Measurements from ENCODE around the gene TBX3. TPM values are rescaled to one million over a fixed set of nuclear protein-coding genes. Genes with fewer than 3 reads are reported as not detected.

TBX3 gene
- total RNA-seq, 2 donors from 2014 or later = 4.2 to 7.6 TPM

GRCh38 chr12:114704096-114704495, 20.1 kb upstream of the TBX3 start:
- no peak overlapping the region for H3K4me3 ChIP-seq
- H3K27me3 ChIP-seq = peaks cover 0 to 22% of the 10 kb centered on the region in 2 donors
- 59 to 68% methylated on average over 3 of the region's 3 CpGs for WGBS, 2 donors
- DNase-seq = no peak
- TF ChIP-seq CTCF (IDR thresholded peaks at IDR 0.05) (no peak), POLR2A (IDR thresholded peaks at IDR 0.05) (no peak)
- no peak overlapping the region for H3K27ac ChIP-seq
- H3K4me1 ChIP-seq = no peaks in the 10 kb centered on the region
- no peak for ATAC-seq
- no peaks in the 10 kb centered on the region for H3K36me3 ChIP-seq (replicated peaks in 1 of 2; ENCODE audit: insufficient read depth in 1 of 2, low read depth in 2 of 2)
- intact Hi-C loops (cut with DNase I) = no loop called here
- no peaks in the 10 kb centered on the region for H3K9me3 ChIP-seq

GRCh38 chr12:114703060-114703493, 19.1 kb upstream of the TBX3 start:
- H3K27ac ChIP-seq = no peak overlapping the region
- intact Hi-C loops (cut with DNase I) = no loop called here
- no peaks in the 10 kb centered on the region for H3K4me1 ChIP-seq
- ATAC-seq (no peak), DNase-seq (no peak)
- H3K27me3 ChIP-seq = peaks cover 0 to 31% of the 10 kb centered on the region in 2 donors
- 1 to 3% methylated on average over 6 of the region's 6 CpGs for WGBS, 2 donors
- no peaks in the 10 kb centered on the region for H3K9me3 ChIP-seq
- H3K36me3 ChIP-seq (replicated peaks in 1 of 2; ENCODE audit: insufficient read depth in 1 of 2, low read depth in 2 of 2) = no peaks in the 10 kb centered on the region
- H3K4me3 ChIP-seq = no peak overlapping the region
- TF ChIP-seq POLR2A (IDR thresholded peaks at IDR 0.05) (no peak), CTCF (IDR thresholded peaks at IDR 0.05) (no peak)

- WGBS, 2 donors = 2 to 5% methylated on average over 10 of the region's 10 CpGs
- DNase-seq (no peak), ATAC-seq (no peak)
- no peak overlapping the region for H3K4me3 ChIP-seq
- no peaks in the 10 kb centered on the region for H3K36me3 ChIP-seq (replicated peaks in 1 of 2; ENCODE audit: insufficient read depth in 1 of 2, low read depth in 2 of 2)
- intact Hi-C loops (cut with DNase I) = no loop called here
- H3K27ac ChIP-seq = no peak overlapping the region
- H3K27me3 ChIP-seq = peaks cover 0 to 32% of the 10 kb centered on the region in 2 donors
- no peaks in the 10 kb centered on the region for H3K9me3 ChIP-seq
- TF ChIP-seq CTCF (IDR thresholded peaks at IDR 0.05) (no peak), POLR2A (IDR thresholded peaks at IDR 0.05) (no peak)
- H3K4me1 ChIP-seq = no peaks in the 10 kb centered on the region
Observed at GRCh38 chr12:114702462-114702861, 18.5 kb upstream of the TBX3 start.

- no peaks in the 10 kb centered on the region for H3K36me3 ChIP-seq (replicated peaks in 1 of 2; ENCODE audit: insufficient read depth in 1 of 2, low read depth in 2 of 2)
- WGBS, 2 donors = 10 to 14% methylated on average over 1 of the region's 1 CpG
- intact Hi-C loops (cut with DNase I) = no loop called here
- H3K4me3 ChIP-seq = no peak overlapping the region
- no peaks in the 10 kb centered on the region for H3K9me3 ChIP-seq
- H3K27ac ChIP-seq = no peak overlapping the region
- H3K27me3 ChIP-seq = peaks cover 0 to 38% of the 10 kb centered on the region in 2 donors
- ATAC-seq (no peak), DNase-seq (no peak)
- TF ChIP-seq CTCF (IDR thresholded peaks at IDR 0.05) (no peak), POLR2A (IDR thresholded peaks at IDR 0.05) (no peak)
- no peaks in the 10 kb centered on the region for H3K4me1 ChIP-seq
Observed at GRCh38 chr12:114701553-114701952, 17.6 kb upstream of the TBX3 start.

GRCh38 chr12:114701104-114701414, 17.1 kb upstream of the TBX3 start:
- DNase-seq (no peak), ATAC-seq (no peak)
- Histone ChIP-seq H3K27me3 (peaks cover 0 to 43% of the 10 kb centered on the region in 2 donors), H3K36me3 (replicated peaks in 1 of 2; ENCODE audit: insufficient read depth in 1 of 2, low read depth in 2 of 2) (no peaks in the 10 kb centered on the region), H3K4me3 (no peak overlapping the region), H3K4me1 (no peaks in the 10 kb centered on the region), H3K27ac (no peak overlapping the region), H3K9me3 (no peaks in the 10 kb centered on the region)
- TF ChIP-seq POLR2A (IDR thresholded peaks at IDR 0.05) (no peak), CTCF (IDR thresholded peaks at IDR 0.05) (no peak)
- intact Hi-C loops (cut with DNase I) = no loop called here
- 7 to 10% methylated on average over 3 of the region's 3 CpGs for WGBS, 2 donors
